GM21529 (cell line): ENCODE results near the gene MIDN.

Experiments used
- ATAC-seq: cut with Tn5 transposase; IDR thresholded peaks from one replicate; pipeline ENCODE4 v1.9.1; 2021; ENCODE audit not compliant: unreplicated experiment

The MIDN gene

GRCh38 chr19:1232652-1233072 lies 15.7 kb upstream of the MIDN start:
- ATAC-seq = no peak

DNA sequence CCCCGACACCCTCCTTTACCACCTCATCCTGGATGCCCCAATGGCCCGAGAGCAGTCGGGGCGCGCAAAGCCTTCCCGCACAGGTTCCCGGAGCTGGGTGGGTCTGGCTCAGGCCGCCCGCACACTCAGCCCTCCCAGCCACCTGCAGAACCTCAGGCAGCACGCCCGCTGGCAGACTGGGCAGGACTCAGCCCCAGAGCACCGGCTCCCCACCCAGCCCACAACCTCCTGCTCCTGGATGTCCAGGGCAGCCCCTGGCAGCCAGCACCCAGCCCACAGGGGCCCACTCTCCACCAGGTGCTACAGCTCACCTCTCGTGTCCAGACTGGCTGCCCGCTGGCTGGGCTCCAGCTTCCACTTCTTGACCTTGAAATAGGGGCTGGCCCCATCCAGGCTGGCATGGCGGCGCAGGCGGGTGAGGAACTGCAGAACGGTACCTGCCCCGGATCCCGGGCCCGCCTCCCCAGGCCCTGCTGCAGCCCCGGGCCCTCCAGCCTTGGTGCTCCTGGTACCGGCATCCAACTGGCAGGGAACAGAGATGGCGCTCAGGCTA lies 15.2 kb upstream of the MIDN start:
- ATAC-seq = no peak

- ATAC-seq = no peak
Observed at GRCh38 chr19:1234051-1234954, 14.1 kb upstream of the MIDN start.

GRCh38 chr19:1234955-1235380 lies 13.4 kb upstream of the MIDN start:
- no peak for ATAC-seq

DNA sequence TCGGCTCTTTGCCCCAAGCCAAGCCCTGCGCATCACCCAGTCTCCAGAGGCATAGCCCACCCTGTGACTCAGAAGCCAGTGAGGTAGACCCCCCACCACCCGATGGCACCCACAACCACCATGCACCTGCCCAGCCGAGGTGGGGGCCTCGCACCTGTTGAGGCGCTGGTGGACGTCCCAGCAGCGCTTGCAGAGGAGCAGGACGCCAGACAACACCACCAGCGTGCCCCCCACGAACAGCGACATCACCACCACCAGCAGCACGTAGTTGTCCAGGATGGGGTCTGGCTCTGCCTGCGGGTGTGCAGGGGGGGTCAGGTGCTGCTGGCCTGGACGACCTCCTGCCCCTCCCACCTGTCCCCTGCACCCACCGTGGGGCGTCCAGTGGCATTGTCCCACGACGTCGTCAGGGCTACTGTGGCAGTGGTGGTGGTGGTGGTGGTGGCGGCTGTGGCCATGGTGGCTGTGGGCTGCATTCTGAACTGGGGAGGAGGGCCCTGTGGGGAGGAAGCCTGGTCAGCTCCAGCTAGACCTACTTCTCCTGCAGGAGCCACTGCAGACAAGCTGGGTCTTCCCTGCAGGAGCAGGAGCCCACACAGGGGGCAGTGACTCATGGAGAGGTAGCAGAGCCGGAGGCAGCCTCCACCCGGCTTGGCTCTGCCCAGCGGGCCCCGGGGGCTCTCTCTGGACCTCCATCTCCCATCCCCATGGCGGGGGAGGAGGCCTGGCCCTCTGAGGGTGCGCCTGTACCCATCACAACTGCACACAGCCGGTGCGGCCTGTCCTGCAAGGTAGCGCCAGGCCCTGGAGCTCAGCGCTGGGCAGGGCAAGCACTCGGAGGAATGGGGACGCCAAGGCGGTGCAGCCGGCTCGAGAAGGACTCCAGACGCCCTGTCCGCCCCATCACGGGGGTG lies 12.5 kb upstream of the MIDN start:
- ATAC-seq = no peak

DNA sequence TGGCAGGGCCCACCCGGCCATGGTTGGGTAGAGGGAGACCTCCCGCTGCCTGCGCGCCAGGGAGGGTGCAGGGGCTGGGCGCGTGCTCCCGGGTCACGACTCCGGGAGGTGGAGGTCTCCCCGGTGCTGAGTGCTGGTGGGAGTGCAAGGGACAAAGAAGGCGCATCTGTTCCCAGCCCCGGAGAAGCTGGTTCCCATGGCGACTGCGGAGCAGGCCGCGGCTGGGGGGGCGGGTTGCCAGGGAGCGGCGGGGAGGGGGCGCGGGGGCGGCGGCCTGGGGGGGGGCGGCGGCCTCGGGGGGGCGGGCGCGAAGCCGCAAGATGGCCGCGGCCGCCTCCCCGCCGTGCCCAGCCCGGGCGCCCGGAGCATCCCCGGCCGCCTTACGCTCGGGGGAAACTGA lies 11.8 kb upstream of the MIDN start:
- ATAC-seq = no peak

DNA sequence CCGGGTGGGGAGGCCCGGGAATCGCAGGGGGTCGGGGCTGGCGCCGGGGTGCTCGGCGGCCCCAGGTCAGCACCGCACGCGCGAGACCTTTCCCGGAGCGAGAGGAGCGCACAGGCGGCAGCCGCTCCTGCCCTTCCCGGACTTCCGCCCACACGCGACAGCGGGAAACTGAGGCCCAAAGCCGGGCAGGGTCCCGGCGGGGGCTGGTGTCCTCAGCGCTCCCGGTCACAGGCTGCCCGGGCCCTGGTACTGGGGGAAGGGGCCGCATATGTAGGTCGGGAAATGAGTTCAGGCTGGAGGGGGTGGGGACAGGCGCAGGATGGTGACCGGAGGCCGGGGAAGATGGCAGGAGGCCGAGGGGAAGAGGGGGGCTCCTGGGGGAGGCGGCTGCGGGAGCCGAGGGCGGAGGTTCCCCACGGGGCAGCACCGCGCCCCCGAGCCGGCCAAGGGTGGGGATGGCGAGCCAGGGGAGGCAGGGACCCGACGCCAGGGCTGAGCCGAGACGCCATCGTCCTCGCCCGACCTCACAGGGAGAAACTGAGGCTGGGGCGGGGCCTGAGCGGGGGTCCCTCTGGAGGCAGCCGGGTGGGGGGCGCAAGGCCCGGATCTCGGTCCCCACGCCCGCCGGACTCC lies 11.2 kb upstream of the MIDN start:
- ATAC-seq = no peak

- ATAC-seq = no peak
Observed at GRCh38 chr19:1237754-1238368, 10.5 kb upstream of the MIDN start, which contains the start of gene CBARP. TSS of gene CBARP (minus strand) at chr19:1238005. CDS start at chr19:1236100, 1,905 bp downstream.

DNA sequence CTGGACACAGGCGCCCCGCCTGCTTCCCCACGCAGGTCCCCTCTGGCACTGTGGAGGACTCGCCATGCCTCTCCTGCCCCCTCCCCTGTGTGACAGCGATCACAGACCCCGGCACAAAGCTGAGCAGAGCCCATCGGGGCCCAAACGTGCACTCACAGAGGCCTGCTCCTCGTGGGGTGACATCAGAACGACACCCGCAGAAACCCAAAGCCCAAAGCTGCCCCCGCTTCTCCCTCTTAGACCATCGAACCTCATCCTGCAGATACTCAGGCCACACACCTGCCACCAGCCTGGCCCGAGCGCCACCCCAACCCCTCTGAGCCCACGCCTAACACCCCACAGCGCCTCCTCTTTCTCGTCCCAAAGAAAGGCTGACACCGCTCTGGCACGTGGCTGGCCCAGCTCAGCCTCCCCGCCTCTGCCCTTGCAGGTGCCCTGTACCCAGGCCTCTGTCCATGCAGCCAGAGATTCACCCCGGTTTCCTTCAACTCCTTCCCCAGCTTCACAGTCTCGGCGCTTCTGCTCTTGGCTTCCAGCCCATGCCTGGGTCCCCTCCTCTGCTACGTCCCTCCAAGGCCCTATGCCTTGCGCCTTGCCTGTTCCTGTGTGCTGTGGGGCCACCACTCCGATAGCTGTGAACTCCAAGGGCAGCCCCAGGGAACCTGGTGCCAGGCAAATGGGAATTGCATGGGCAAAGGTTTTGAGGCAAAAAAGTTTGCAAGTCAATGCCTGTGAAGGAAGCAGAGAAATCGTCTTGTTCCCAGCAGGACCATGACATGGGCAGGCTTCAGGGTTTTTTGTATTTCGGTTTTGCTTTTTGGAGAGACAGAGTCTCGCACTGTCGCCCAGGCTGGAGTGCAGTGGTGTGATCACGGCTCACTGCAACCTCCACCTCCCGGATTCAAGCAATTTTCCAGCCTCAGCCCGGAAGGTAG lies 9.7 kb upstream of the MIDN start:
- no peak for ATAC-seq

DNA sequence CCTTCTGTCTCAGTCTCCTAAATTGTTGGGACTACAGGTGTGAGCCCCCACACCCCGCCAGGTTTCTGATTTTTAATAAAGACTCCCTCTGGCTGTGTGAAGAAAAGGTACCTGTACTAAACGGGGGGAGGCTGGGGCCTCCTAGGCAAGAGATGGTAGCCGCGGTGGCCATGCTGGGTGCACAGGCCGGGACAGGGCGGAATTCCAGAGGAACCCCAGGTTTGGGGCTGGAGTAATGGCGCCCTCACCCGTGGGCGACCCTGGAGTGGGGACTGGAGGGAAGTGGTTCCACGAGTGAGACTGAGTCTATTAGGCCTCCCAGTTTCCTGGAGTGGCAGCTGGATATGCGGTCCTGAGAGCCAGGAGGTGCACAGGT lies 9.0 kb upstream of the MIDN start:
- ATAC-seq = no peak

DNA sequence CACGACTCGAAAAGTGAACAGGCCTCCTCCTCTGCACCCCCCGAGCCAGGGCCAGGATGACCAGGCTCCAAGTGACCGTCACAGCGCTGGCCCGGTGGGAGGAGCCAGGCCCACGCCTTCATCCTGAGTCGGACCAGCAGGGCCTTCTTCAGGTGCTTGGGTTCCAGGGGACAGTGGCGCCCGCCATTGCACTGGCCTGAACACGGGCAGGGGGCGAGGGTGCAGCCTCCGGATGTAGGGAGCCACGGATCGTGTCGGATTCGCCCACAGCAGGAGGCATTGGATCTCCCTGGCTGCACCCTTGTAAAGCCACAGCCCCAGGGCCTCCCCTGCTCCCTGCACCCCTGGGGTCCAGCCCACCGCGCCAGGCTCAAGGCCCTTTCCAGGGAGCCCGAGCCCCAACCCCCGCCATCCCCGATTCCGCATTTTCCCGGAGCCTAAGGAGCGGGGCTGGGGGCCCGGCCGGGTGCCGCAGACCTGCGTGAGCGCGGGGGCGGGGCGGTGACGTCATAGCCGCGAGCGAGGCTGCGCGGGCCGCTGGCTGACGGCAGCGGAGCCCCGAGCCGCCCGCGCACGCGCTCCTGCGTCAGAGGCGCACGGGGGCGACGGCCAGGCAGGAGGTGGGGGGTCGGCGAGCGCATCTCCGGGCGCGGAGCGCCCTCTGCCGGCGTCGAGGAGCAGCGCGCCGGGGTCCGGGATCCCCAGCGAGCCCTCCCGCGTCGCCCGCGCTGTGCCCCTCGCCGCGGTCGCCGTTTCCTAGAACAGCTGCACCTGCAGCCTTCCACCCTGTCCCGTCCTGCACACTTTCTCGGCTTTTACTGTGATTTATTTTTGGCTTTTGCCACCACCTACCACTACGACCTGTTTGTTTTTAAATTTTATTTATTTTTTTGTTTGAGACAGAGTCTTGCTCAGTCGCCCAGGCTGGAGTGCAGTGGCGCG lies 8.3 kb upstream of the MIDN start:
- ATAC-seq = peak; percentile 35

DNA sequence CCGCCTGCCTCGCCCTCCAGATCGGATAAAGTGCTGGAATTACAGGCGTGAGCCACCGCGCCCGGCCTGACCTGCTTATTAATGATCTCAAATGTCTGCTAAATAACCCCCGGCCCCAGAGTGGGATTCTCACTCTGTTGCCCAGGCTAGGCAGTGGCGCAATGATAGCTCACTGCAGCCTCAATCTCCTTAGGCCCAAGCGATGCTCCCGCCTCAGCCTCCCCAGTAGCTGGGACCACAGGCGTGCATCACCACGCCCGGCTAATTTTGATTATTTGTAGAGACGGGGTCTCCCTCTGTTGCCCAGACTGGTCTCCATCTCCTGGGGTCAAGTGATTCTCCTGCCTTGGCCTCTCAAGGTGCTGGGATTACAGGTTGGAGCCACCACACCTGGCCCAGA lies 7.5 kb upstream of the MIDN start:
- no peak for ATAC-seq

- peak; percentile 45 for ATAC-seq
Observed at GRCh38 chr19:1241417-1242095, 6.8 kb upstream of the MIDN start, which contains the start of gene ATP5F1D. TSS of gene ATP5F1D (plus strand) at chr19:1241751. CDS start at chr19:1241851, 100 bp downstream.

GRCh38 chr19:1243768-1244692 lies 4.4 kb upstream of the MIDN start:
- ATAC-seq = no peak

DNA sequence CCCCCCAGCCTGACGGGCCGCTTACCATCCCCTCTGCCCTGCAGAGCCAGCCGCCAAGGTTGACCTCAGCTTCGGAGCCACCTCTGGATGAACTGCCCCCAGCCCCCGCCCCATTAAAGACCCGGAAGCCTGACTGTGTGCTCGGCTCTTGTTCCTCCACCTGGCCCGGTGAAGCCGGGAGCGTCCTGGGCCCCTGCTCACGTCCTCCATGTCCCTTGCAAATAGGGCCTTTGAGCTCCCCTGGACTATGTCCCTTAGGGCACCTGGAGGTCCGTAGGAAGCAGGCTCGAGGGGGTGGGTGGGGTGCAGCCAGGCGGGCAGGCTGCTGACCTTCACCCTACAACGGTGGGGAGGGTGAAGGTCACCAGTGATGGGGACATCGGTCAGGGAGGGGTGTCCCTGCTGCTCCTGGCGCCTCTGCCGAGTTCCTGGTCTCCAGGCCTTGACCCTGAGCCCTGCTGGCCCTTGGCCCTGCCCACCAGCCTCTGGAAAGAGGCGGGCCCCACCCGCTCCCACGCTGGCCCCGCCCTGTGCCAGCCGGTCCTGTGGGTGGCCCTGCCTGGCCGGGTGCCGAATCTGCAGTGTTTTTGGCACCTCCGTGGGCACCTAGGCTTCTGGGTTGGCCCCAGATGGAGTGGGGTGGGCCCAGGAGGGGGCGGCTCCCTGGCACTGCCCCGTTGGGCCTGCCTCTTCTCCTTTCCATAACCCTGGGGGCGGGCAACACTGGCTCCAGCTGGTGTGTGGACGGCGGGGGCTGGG lies 3.5 kb upstream of the MIDN start:
- no peak for ATAC-seq
